Cardiac septum (tissue), 1 donor: ENCODE measurements around the gene OR6J1. TPM values are rescaled to one million over a fixed set of nuclear protein-coding genes. Genes with fewer than 3 reads are reported as not detected.
"Not testable (repeated sequence)": the region's sequence is repeated elsewhere in the genome, so short reads cannot be mapped to it uniquely, and the experiment has no call there.

Source experiments
- DNase-seq: peaks from one replicate; pipeline ENCODE4 v3.0.0-alpha.2; 2020; ENCODE audit warnings: low spot score
- intact Hi-C: fragments of 100-400 bp; cut with DNase I; formaldehyde crosslinking; loops from one replicate; pipeline ENCODE4 v1.14.0; 2022
- total RNA-seq: library from RNA; stranded (reverse); fragmentation: NEBNext Ultra II Directional; extraction: Animal tissue kit (Norgen Biotek cat#: 25700); gene quantifications from one replicate; pipeline ENCODE4 v1.2.1, GENCODE V29; 2021
- donor health status: DM: no; HTN: no; CAD: no.

Gene OR6J1
- total RNA-seq, 1 donor from 2014 or later = not detected

GRCh38 chr14:22653012-22653621 is 9.0 kb upstream of the OR6J1 start:
- DNase-seq = no peak
- intact Hi-C loops = loop anchor here (1.0 to 5.0 kb wide), 3 partner anchors 83 to 266 kb away; no protein-coding TSS in a partner anchor

- no peak for DNase-seq
- intact Hi-C loops = loop anchor here (5.0 kb wide), 2 partner anchors 94 to 264 kb away; no protein-coding TSS in a partner anchor
Observed at GRCh38 chr14:22651586-22651985, 7.4 kb upstream of the OR6J1 start.

GRCh38 chr14:22650960-22651521 is 6.9 kb upstream of the OR6J1 start:
- DNase-seq = no peak
- intact Hi-C loops = loop anchor here (5.0 kb wide), 2 partner anchors 94 to 264 kb away; no protein-coding TSS in a partner anchor

- DNase-seq = no peak
- intact Hi-C loops = loop anchor here (5.0 kb wide), 2 partner anchors 93 to 263 kb away; no protein-coding TSS in a partner anchor
Observed at GRCh38 chr14:22650046-22650739, 6.0 kb upstream of the OR6J1 start.

- no peak for DNase-seq
- intact Hi-C loops = no loop called here
Observed at GRCh38 chr14:22648506-22648905, 4.4 kb upstream of the OR6J1 start.

GRCh38 chr14:22646570-22647254 is 2.6 kb upstream of the OR6J1 start:
- no peak for DNase-seq
- intact Hi-C loops = no loop called here

GRCh38 chr14:22641846-22642245 is 2.3 kb downstream of the OR6J1 start:
- intact Hi-C loops = no loop called here
- DNase-seq = no peak

- DNase-seq = no peak
- intact Hi-C loops = no loop called here
Observed at GRCh38 chr14:22640192-22640591, 4.0 kb downstream of the OR6J1 start.

GRCh38 chr14:22635980-22636379 is 8.2 kb downstream of the OR6J1 start:
- intact Hi-C loops, DNase-seq: not testable (repeated sequence)

GRCh38 chr14:22634233-22634900 is 9.8 kb downstream of the OR6J1 start:
- DNase-seq = no peak
- intact Hi-C loops = no loop called here

GRCh38 chr14:22630486-22630885 is 13.7 kb downstream of the OR6J1 start:
- intact Hi-C loops = no loop called here
- DNase-seq = no peak

GRCh38 chr14:22630066-22630465 is 14.1 kb downstream of the OR6J1 start:
- intact Hi-C loops = no loop called here
- no peak for DNase-seq

- DNase-seq = no peak
- intact Hi-C loops = no loop called here
Observed at GRCh38 chr14:22629361-22629760, 14.8 kb downstream of the OR6J1 start.

- no peak for DNase-seq
- intact Hi-C loops = no loop called here
Observed at GRCh38 chr14:22627506-22628263, 16.5 kb downstream of the OR6J1 start.

GRCh38 chr14:22626590-22626989 is 17.6 kb downstream of the OR6J1 start:
- DNase-seq = no peak
- intact Hi-C loops = no loop called here

- intact Hi-C loops = no loop called here
Observed at GRCh38 chr14:22623047-22623446, 21.1 kb downstream of the OR6J1 start.

GRCh38 chr14:22622255-22622654 is 21.9 kb downstream of the OR6J1 start:
- DNase-seq = no peak
- intact Hi-C loops = no loop called here

More at GRCh38 chr14:22623047-22623446, 21.1 kb downstream of the OR6J1 start:
- no peak for DNase-seq

GRCh38 chr14:22615765-22616164 is 28.4 kb downstream of the OR6J1 start:
- intact Hi-C loops = not testable (repeated sequence)

GRCh38 chr14:22614240-22614799 is 29.8 kb downstream of the OR6J1 start:
- no peak for DNase-seq
- intact Hi-C loops = no loop called here

More at GRCh38 chr14:22615765-22616164, 28.4 kb downstream of the OR6J1 start:
- DNase-seq = not testable (repeated sequence)
